Skeletal muscle satellite cell (primary cell): Measurements from ENCODE around the gene KIAA1671.
"Not testable (repeated sequence)": the region's sequence is repeated elsewhere in the genome, so short reads cannot be mapped to it uniquely, and the experiment has no call there.

Source experiments
- H3K27me3 ChIP-seq: 2 replicates; pipeline ENCODE4 v1.7.0; 2013; ENCODE audit warnings: low read length; ENCODE audit not compliant: control insufficient read depth, insufficient read depth
- H3K36me3 ChIP-seq: 2 replicates; pipeline ENCODE4 v1.7.0; 2013; ENCODE audit warnings: mild to moderate bottlenecking, control low read depth, low read length; ENCODE audit not compliant: insufficient read depth
- H3K4me1 ChIP-seq: 2 replicates; pipeline ENCODE4 v1.7.0; 2013; ENCODE audit warnings: low read length; ENCODE audit not compliant: control insufficient read depth, insufficient read depth
- H3K4me2 ChIP-seq: 2 replicates; pipeline ENCODE4 v1.7.0; 2013; ENCODE audit warnings: mild to moderate bottlenecking, low read length
- H3K4me3 ChIP-seq: 2 replicates; pipeline ENCODE4 v1.7.0; 2013; ENCODE audit warnings: low read length
- H3K9ac ChIP-seq: 2 replicates; pipeline ENCODE4 v1.7.0; 2013; ENCODE audit warnings: mild to moderate bottlenecking, low read depth, low read length, moderate library complexity
- H3K9me3 ChIP-seq: replicated peaks from 2 replicates; pipeline ENCODE4 v1.7.0; 2013; ENCODE audit warnings: mild to moderate bottlenecking, control low read depth, low read length

KIAA1671 gene

GRCh38 chr22:25178348-25178747, 225.8 kb downstream of the KIAA1671 start:
- H3K9ac ChIP-seq, H3K36me3 ChIP-seq, H3K27me3 ChIP-seq, H3K4me1 ChIP-seq, H3K4me2 ChIP-seq, H3K4me3 ChIP-seq, H3K9me3 ChIP-seq: not testable (repeated sequence)

GRCh38 chr22:25178869-25179631, 226.5 kb downstream of the KIAA1671 start:
- H3K4me2 ChIP-seq, H3K9ac ChIP-seq, H3K9me3 ChIP-seq, H3K4me3 ChIP-seq, H3K27me3 ChIP-seq, H3K4me1 ChIP-seq, H3K36me3 ChIP-seq: not testable (repeated sequence)

GRCh38 chr22:25182131-25183110, 229.9 kb downstream of the KIAA1671 start:
- Histone ChIP-seq H3K9me3 (peaks cover 6% of the 10 kb centered on the region), H3K4me1 (no peaks in the 10 kb centered on the region), H3K4me3 (no peak overlapping the region), H3K4me2 (no peak overlapping the region), H3K9ac (no peak overlapping the region), H3K27me3 (no peaks in the 10 kb centered on the region), H3K36me3 (no peaks in the 10 kb centered on the region)

- H3K4me1 ChIP-seq: no peaks in the 10 kb centered on the region
- H3K27me3 ChIP-seq: no peaks in the 10 kb centered on the region
- H3K9me3 ChIP-seq: peaks cover 6% of the 10 kb centered on the region
- H3K9ac ChIP-seq: no peak overlapping the region
- no peak overlapping the region for H3K4me3 ChIP-seq
- H3K36me3 ChIP-seq: no peaks in the 10 kb centered on the region
- no peak overlapping the region for H3K4me2 ChIP-seq
Measured at GRCh38 chr22:25183949-25184619, 231.6 kb downstream of the KIAA1671 start.

GRCh38 chr22:25186140-25186539, 233.6 kb downstream of the KIAA1671 start:
- Histone ChIP-seq H3K4me3 (no peak overlapping the region), H3K9ac (no peak overlapping the region), H3K9me3 (no peaks in the 10 kb centered on the region), H3K4me1 (no peaks in the 10 kb centered on the region), H3K4me2 (no peak overlapping the region), H3K36me3 (no peaks in the 10 kb centered on the region), H3K27me3 (no peaks in the 10 kb centered on the region)

- Histone ChIP-seq H3K36me3 (no peaks in the 10 kb centered on the region), H3K27me3 (no peaks in the 10 kb centered on the region), H3K4me1 (no peaks in the 10 kb centered on the region), H3K9me3 (no peaks in the 10 kb centered on the region), H3K4me3 (no peak overlapping the region), H3K4me2 (no peak overlapping the region), H3K9ac (no peak overlapping the region)
Measured at GRCh38 chr22:25187469-25187868, 235.0 kb downstream of the KIAA1671 start.

GRCh38 chr22:25192406-25192805, 239.9 kb downstream of the KIAA1671 start:
- Histone ChIP-seq H3K9me3 (no peaks in the 10 kb centered on the region), H3K4me1 (no peaks in the 10 kb centered on the region), H3K4me3 (no peak overlapping the region), H3K9ac (no peak overlapping the region), H3K4me2 (no peak overlapping the region), H3K36me3 (no peaks in the 10 kb centered on the region), H3K27me3 (no peaks in the 10 kb centered on the region)

GRCh38 chr22:25193130-25193529, 240.6 kb downstream of the KIAA1671 start:
- Histone ChIP-seq H3K4me1 (no peaks in the 10 kb centered on the region), H3K36me3 (no peaks in the 10 kb centered on the region), H3K9me3 (no peaks in the 10 kb centered on the region)

GRCh38 chr22:25193548-25193947, 241.0 kb downstream of the KIAA1671 start:
- Histone ChIP-seq H3K9ac (no peak overlapping the region), H3K9me3 (no peaks in the 10 kb centered on the region), H3K4me3 (no peak overlapping the region), H3K27me3 (no peaks in the 10 kb centered on the region), H3K4me1 (no peaks in the 10 kb centered on the region), H3K4me2 (no peak overlapping the region), H3K36me3 (no peaks in the 10 kb centered on the region)

More at GRCh38 chr22:25193130-25193529, 240.6 kb downstream of the KIAA1671 start:
- no peaks in the 10 kb centered on the region for H3K27me3 ChIP-seq
- H3K9ac ChIP-seq: no peak overlapping the region
- no peak overlapping the region for H3K4me3 ChIP-seq
- no peak overlapping the region for H3K4me2 ChIP-seq

GRCh38 chr22:25196326-25196725, 243.8 kb downstream of the KIAA1671 start:
- H3K27me3 ChIP-seq: no peaks in the 10 kb centered on the region
- H3K4me3 ChIP-seq: no peak overlapping the region
- H3K4me2 ChIP-seq: no peak overlapping the region
- no peaks in the 10 kb centered on the region for H3K4me1 ChIP-seq
- H3K9me3 ChIP-seq: no peaks in the 10 kb centered on the region
- no peaks in the 10 kb centered on the region for H3K36me3 ChIP-seq
- H3K9ac ChIP-seq: no peak overlapping the region

- no peaks in the 10 kb centered on the region for H3K4me1 ChIP-seq
- H3K4me3 ChIP-seq: no peak overlapping the region
- no peaks in the 10 kb centered on the region for H3K9me3 ChIP-seq
- H3K9ac ChIP-seq: no peak overlapping the region
- no peak overlapping the region for H3K4me2 ChIP-seq
- no peaks in the 10 kb centered on the region for H3K36me3 ChIP-seq
- H3K27me3 ChIP-seq: no peaks in the 10 kb centered on the region
Measured at GRCh38 chr22:25197340-25197739, 244.8 kb downstream of the KIAA1671 start.
